Psoas muscle (tissue), 8 donors: Measurements from ENCODE around the gene LGALS3BP. TPM values are rescaled to one million over a fixed set of nuclear protein-coding genes. Genes with fewer than 3 reads are reported as not detected.

Source experiments
- ATAC-seq, 4 donors: fragments of 200-7000 bp; cut with Tn5 transposase; one replicate each; pipeline ENCODE4 v1.9.1; 2020; ENCODE audit warnings: moderate library complexity in 3 of 4, mild to moderate bottlenecking in 2 of 4
- DNase-seq, 2 donors: peaks; one replicate each; pipeline ENCODE4 v3.0.0-alpha.2; 2020
- H3K27ac ChIP-seq: fragments of 200-600 bp; one replicate; pipeline ENCODE4 v1.8.0; 2022
- H3K27me3 ChIP-seq, 3 donors: fragments of 200-600 bp in 1 of 3; one replicate each; pipeline versions ENCODE4 v1.6.1 to v1.8.0; 2013 to 2022; ENCODE audit warnings: low read length in 2 of 3, mild to moderate bottlenecking in 2 of 3, moderate library complexity in 1 of 3; ENCODE audit not compliant: insufficient read depth in 3 of 3
- H3K36me3 ChIP-seq, 2 donors: fragments of 200-600 bp in 1 of 2; one replicate each; pipeline versions ENCODE4 v1.6.1 to v1.8.0; 2013 to 2022; ENCODE audit warnings: low read depth in 1 of 2, mild to moderate bottlenecking in 1 of 2, moderate library complexity in 1 of 2; ENCODE audit not compliant: insufficient read depth in 1 of 2
- H3K4me1 ChIP-seq: fragments of 200-600 bp; one replicate; pipeline ENCODE4 v1.8.0; 2022
- H3K4me3 ChIP-seq: fragments of 200-600 bp; one replicate; pipeline ENCODE4 v1.8.0; 2022; ENCODE audit warnings: mild to moderate bottlenecking
- H3K9me3 ChIP-seq: fragments of 200-600 bp; one replicate; pipeline ENCODE4 v1.8.0; 2022
- CTCF ChIP-seq: fragments of 200-600 bp; IDR thresholded peaks from one replicate; pipeline ENCODE4 v1.8.0; 2022; ENCODE audit warnings: antibody characterized with exemption
- WGBS, 3 donors: extraction: QIAGEN DNeasy Blood & Tissue Kit; methylation state at CpG; one replicate each; pipeline versions ENCODE4 v1.1.6 to v1.1.7; 2013; 5-methylcytosine and 5-hydroxymethylcytosine counted together
- intact Hi-C, 2 donors: fragments of 100-400 bp; cut with DNase I; formaldehyde crosslinking; loops; one replicate each; pipeline versions ENCODE4 v1.11.0 to v1.14.2; 2022
- polyA plus RNA-seq, 3 donors: library from polyadenylated mRNA; stranded (reverse); fragments of 200-250 nt; gene quantifications; one replicate each; pipeline ENCODE4 v1.2.3, GENCODE V29; 2013
- total RNA-seq, 4 donors: library from RNA; stranded (reverse); fragmentation: NEBNext Ultra II Directional in 2 of 4; extraction: Animal tissue kit (Norgen Biotek cat#: 25700) in 2 of 4; gene quantifications; one replicate each; pipeline versions ENCODE4 v1.2.1 to v1.2.4, GENCODE V29; 2021 to 2023
- donor health status: healthy with polysubstance abuse.
- donor health status: DM: no; HTN: no; CAD: no; lungs with moderate emphysema.
- donor health status: Bipolar disorder and iron deficiency.
- donor health status: healthy.
- donor health status: DM: yes; HTN: yes; CAD: no.
- donor health status: DM: no; HTN: no; CAD: no.
- donor health status: DM: no; HTN: no; CAD: no.
- donor health status: DM: yes; HTN: yes; CAD: no.

LGALS3BP gene
- total and polyA plus RNA-seq, 7 donors: 8.9 to 35.5 (median 14.9) TPM

- Histone ChIP-seq H3K27ac (no peak overlapping the region), H3K36me3 (no peaks in the 10 kb centered on the region), H3K4me3 (no peak overlapping the region), H3K27me3 (no peaks in the 10 kb centered on the region), H3K4me1 (no peaks in the 10 kb centered on the region), H3K9me3 (peaks cover 14% of the 10 kb centered on the region)
- no peak for TF ChIP-seq CTCF
- WGBS, 3 donors: 69 to 71% (median 70%) methylated on average over 29 of the region's 29 CpGs
- intact Hi-C loops: no loop called here
- DNase-seq (no peak), ATAC-seq (no peak)
These were observed 26.1 kb downstream of the LGALS3BP start for GRCh38 chr17:78953356-78954350.

- 89 to 93% (median 92%) methylated on average over 10 of the region's 10 CpGs for WGBS, 3 donors
- Histone ChIP-seq H3K4me1 (no peaks in the 10 kb centered on the region), H3K4me3 (no peak overlapping the region), H3K27ac (no peak overlapping the region), H3K36me3 (no peaks in the 10 kb centered on the region), H3K9me3 (peaks cover 14% of the 10 kb centered on the region), H3K27me3 (no peaks in the 10 kb centered on the region)
- ATAC-seq (no peak), DNase-seq (no peak)
- TF ChIP-seq CTCF: no peak
- intact Hi-C loops: no loop called here
These were observed 27.0 kb downstream of the LGALS3BP start for GRCh38 chr17:78952706-78953105.

- intact Hi-C loops: no loop called here
These were observed 27.7 kb downstream of the LGALS3BP start for GRCh38 chr17:78951967-78952551.

GRCh38 chr17:78950870-78951269 lies 28.9 kb downstream of the LGALS3BP start:
- H3K4me1 ChIP-seq: no peaks in the 10 kb centered on the region
- ATAC-seq: no peak
- 86 to 96% (median 92%) methylated on average over 2 of the region's 2 CpGs for WGBS, 3 donors
- DNase-seq: no peak
- H3K4me3 ChIP-seq: no peak overlapping the region
- H3K27ac ChIP-seq: no peak overlapping the region
- H3K36me3 ChIP-seq: no peaks in the 10 kb centered on the region
- intact Hi-C loops: no loop called here
- TF ChIP-seq CTCF: no peak
- H3K27me3 ChIP-seq: no peaks in the 10 kb centered on the region
- peaks cover 14% of the 10 kb centered on the region for H3K9me3 ChIP-seq

More at GRCh38 chr17:78951967-78952551, 27.7 kb downstream of the LGALS3BP start:
- no peak for TF ChIP-seq CTCF
- ATAC-seq (peak in 1 of 4 donors; percentile 38), DNase-seq (no peak)
- Histone ChIP-seq H3K27me3 (no peaks in the 10 kb centered on the region), H3K36me3 (no peaks in the 10 kb centered on the region), H3K4me1 (no peaks in the 10 kb centered on the region), H3K27ac (no peak overlapping the region), H3K4me3 (no peak overlapping the region), H3K9me3 (peaks cover 14% of the 10 kb centered on the region)
- 45 to 66% (median 59%) methylated on average over 11 to 12 of the region's 12 CpGs for WGBS, 3 donors
